ENCODE results near the gene ACVR1. TPM values are rescaled to one million over a fixed set of nuclear protein-coding genes. Genes with fewer than 3 reads are reported as not detected.

ACVR1 gene
- total and polyA plus RNA-seq, 9 of the 15 experiments (the other 6 are each of a cell fraction or from before 2014, with no cell fraction given) = 3.8 to 14.3 (median 6.9) TPM

DNA sequence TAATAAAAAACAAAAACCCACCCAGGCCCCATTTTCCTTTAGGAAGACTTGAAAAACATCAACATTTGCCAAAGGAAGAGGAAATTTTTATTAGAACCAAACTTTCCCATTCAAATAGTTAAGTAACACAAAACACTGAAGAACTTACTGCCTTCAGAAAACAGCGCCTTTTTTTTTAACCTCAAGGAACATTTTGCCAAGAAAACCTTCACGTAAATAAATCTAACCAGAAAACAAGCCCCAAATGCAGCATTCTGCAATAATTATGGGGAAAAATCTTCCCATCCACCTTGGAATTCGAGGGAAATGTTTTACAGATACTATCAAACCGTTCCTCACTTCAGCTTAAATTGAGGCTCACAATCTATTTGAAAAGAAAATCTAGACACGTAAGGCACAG, 56.4 kb downstream of the ACVR1 start (continued):
- TF ChIP-seq, protein P1, sequence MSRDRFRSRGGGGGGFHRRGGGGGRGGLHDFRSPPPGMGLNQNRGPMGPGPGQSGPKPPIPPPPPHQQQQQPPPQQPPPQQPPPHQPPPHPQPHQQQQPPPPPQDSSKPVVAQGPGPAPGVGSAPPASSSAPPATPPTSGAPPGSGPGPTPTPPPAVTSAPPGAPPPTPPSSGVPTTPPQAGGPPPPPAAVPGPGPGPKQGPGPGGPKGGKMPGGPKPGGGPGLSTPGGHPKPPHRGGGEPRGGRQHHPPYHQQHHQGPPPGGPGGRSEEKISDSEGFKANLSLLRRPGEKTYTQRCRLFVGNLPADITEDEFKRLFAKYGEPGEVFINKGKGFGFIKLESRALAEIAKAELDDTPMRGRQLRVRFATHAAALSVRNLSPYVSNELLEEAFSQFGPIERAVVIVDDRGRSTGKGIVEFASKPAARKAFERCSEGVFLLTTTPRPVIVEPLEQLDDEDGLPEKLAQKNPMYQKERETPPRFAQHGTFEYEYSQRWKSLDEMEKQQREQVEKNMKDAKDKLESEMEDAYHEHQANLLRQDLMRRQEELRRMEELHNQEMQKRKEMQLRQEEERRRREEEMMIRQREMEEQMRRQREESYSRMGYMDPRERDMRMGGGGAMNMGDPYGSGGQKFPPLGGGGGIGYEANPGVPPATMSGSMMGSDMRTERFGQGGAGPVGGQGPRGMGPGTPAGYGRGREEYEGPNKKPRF (IDR thresholded peaks at IDR 0.05; ENCODE audit: low read depth, low read length) = no peak
- TF ChIP-seq ZBTB1 (CRISPR knock-in tag; IDR thresholded peaks at IDR 0.05; ENCODE audit: borderline replicate concordance, low read depth) (no peak), ZNF41 (CRISPR knock-in tag; conservative IDR thresholded peaks at IDR 0.05) (no peak), BCL6 (CRISPR knock-in tag; IDR thresholded peaks at IDR 0.05) (no peak), ZZZ3 (IDR thresholded peaks at IDR 0.05) (no peak)

DNA sequence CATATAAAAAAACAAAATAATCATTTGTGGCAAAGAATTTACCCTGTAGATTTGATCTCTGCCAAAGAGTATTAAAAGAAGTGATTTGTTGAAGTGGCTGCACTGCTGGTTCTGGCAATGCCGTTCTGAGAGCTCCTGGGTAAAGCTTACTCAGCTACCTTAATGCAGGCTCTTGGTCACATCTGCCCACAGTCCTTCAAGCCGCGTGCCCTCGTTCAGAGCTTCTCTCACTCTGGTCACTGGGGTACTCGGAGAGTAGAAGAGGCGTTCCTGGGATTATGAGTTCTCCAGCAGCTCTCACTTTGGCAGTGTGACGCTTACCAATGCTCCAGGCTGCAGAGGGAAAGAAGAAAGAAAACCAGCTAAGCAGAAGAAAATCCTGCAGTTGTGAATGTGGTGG, 57.9 kb downstream of the ACVR1 start:
- peaks cover 13% of the 10 kb centered on the region; the same call in 1 of the 3 replicates for H3K36me3 ChIP-seq (ENCODE audit: control insufficient read depth, insufficient read depth, low read length)
- no peak overlapping the region for H3K9ac ChIP-seq (ENCODE audit: insufficient read depth in 1 of 2, low read depth in 2 of 2, low read length in 2 of 2)
- in situ Hi-C loops (cut with MboI) = no loop called here
- no peaks in the 10 kb centered on the region for H4K20me1 ChIP-seq (replicated peaks; ENCODE audit: control insufficient read depth, insufficient read depth, low read length)
- no peak overlapping the region for H3K27ac ChIP-seq (ENCODE audit: extremely low read depth, low read depth, low read length)
- no peak for ATAC-seq
- TF ChIP-seq ARNT (IDR thresholded peaks at IDR 0.05) (no peak), PHB (CRISPR knock-in tag; IDR thresholded peaks at IDR 0.05) (no peak), PTTG1 (tag; IDR thresholded peaks at IDR 0.05; ENCODE audit: low read depth) (no peak), CREB1 (IDR thresholded peaks at IDR 0.05) (no peak), CREB1 (CRISPR knock-in tag; IDR thresholded peaks at IDR 0.05) (no peak), PRMT5 (CRISPR knock-in tag; IDR thresholded peaks at IDR 0.05) (no peak), PHB2 (IDR thresholded peaks at IDR 0.05; ENCODE audit: low read depth) (no peak)
- TF ChIP-seq, protein P2, sequence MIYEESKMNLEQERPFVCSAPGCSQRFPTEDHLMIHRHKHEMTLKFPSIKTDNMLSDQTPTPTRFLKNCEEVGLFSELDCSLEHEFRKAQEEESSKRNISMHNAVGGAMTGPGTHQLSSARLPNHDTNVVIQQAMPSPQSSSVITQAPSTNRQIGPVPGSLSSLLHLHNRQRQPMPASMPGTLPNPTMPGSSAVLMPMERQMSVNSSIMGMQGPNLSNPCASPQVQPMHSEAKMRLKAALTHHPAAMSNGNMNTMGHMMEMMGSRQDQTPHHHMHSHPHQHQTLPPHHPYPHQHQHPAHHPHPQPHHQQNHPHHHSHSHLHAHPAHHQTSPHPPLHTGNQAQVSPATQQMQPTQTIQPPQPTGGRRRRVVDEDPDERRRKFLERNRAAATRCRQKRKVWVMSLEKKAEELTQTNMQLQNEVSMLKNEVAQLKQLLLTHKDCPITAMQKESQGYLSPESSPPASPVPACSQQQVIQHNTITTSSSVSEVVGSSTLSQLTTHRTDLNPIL (CRISPR knock-in tag; IDR thresholded peaks at IDR 0.05) = no peak
- TF ChIP-seq, protein P3, sequence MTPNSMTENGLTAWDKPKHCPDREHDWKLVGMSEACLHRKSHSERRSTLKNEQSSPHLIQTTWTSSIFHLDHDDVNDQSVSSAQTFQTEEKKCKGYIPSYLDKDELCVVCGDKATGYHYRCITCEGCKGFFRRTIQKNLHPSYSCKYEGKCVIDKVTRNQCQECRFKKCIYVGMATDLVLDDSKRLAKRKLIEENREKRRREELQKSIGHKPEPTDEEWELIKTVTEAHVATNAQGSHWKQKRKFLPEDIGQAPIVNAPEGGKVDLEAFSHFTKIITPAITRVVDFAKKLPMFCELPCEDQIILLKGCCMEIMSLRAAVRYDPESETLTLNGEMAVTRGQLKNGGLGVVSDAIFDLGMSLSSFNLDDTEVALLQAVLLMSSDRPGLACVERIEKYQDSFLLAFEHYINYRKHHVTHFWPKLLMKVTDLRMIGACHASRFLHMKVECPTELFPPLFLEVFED (CRISPR knock-in tag; conservative IDR thresholded peaks at IDR 0.05) = no peak
- FAIRE-seq = no peak
- H3K4me1 ChIP-seq (replicated peaks in 1 of 2; ENCODE audit: control insufficient read depth in 2 of 2, insufficient read depth in 2 of 2, low read length in 2 of 2) = no peaks in the 10 kb centered on the region
- intact Hi-C loops (cut with micrococcal nuclease) = no loop called here
- no peaks in the 10 kb centered on the region for H3K27me3 ChIP-seq (ENCODE audit: control insufficient read depth in 2 of 2, insufficient read depth in 2 of 2, low read length in 2 of 2)
- DNase-seq (ENCODE audit: extremely low read depth in 1 of 4, low spot score in 3 of 4) = no peak
- no peak overlapping the region for H2AFZ ChIP-seq (ENCODE audit: low read depth, low read length)
- H3K4me3 ChIP-seq = no peak overlapping the region
- no peaks in the 10 kb centered on the region for H3K79me2 ChIP-seq (ENCODE audit: control insufficient read depth, insufficient read depth, low read length)
- ChIA-PET POLR2A (interaction anchor here (1.1 kb wide), 1 partner anchor 31 kb away, joined by 5 read pairs; no protein-coding TSS in a partner anchor), CTCF (ENCODE audit: low intra/inter-chr PET ratio) (no interaction called here)
- H3K4me2 ChIP-seq (ENCODE audit: insufficient read depth, low read length) = no peak overlapping the region
- WGBS (ENCODE audit: insufficient coverage, low coverage, missing lambda C conversion rate) = 87% methylated on average over 7 of the region's 7 CpGs
- no peaks in the 10 kb centered on the region for H3K9me1 ChIP-seq (ENCODE audit: control insufficient read depth, insufficient read depth, low read length)
- no peaks in the 10 kb centered on the region for H3K9me3 ChIP-seq (replicated peaks; ENCODE audit: control insufficient read depth, insufficient read depth, low read depth, low read length)
- BruUV-seq (replicated peaks) = no TSS peak

All from K562 (cell line).